Colonic mucosa (tissue), 4 donors: ENCODE data around the gene EMILIN1. TPM values are rescaled to one million over a fixed set of nuclear protein-coding genes. Genes with fewer than 3 reads are reported as not detected.

ENCODE experiments used
- DNase-seq: peaks from one replicate; pipeline ENCODE4 v3.0.0-alpha.2; 2020
- H3K27ac ChIP-seq: fragments of 200-600 bp; one replicate; pipeline ENCODE4 v1.8.0; 2021
- H3K27me3 ChIP-seq: fragments of 200-600 bp; one replicate; pipeline ENCODE4 v1.8.0; 2021
- H3K36me3 ChIP-seq: fragments of 200-600 bp; one replicate; pipeline ENCODE4 v1.8.0; 2021
- H3K4me1 ChIP-seq: fragments of 200-600 bp; one replicate; pipeline ENCODE4 v1.8.0; 2021; ENCODE audit warnings: mild to moderate bottlenecking
- H3K4me3 ChIP-seq: fragments of 200-600 bp; one replicate; pipeline ENCODE4 v1.8.0; 2021
- H3K9ac ChIP-seq, 2 donors: one replicate each; pipeline ENCODE4 v1.7.0; 2013; ENCODE audit warnings: control low read depth in 2 of 2, low read depth in 2 of 2, low read length in 2 of 2
- H3K9me3 ChIP-seq: fragments of 200-600 bp; one replicate; pipeline ENCODE4 v1.8.0; 2021
- CTCF ChIP-seq: fragments of 200-600 bp; IDR thresholded peaks from one replicate; pipeline ENCODE4 v1.8.0; 2022; ENCODE audit warnings: antibody characterized with exemption, mild to moderate bottlenecking
- intact Hi-C: fragments of 100-400 bp; cut with DNase I; formaldehyde crosslinking; loops from one replicate; pipeline ENCODE4 v1.14.1; 2022
- total RNA-seq, 2 donors: library from RNA; stranded (reverse); fragmentation: NEBNext Ultra II Directional in 1 of 2; extraction: Animal tissue kit (Norgen Biotek cat#: 25700) in 1 of 2; gene quantifications; one replicate each; pipeline ENCODE4 v1.2.1, GENCODE V29; 2021
- donor health status: healthy.
- donor health status: DM: no; HTN: no; CAD: no.
- donor health status: DM: no; HTN: no; CAD: no.

Gene EMILIN1
- total RNA-seq, 2 donors from 2014 or later, result 20.2 to 43.0 TPM

DNA sequence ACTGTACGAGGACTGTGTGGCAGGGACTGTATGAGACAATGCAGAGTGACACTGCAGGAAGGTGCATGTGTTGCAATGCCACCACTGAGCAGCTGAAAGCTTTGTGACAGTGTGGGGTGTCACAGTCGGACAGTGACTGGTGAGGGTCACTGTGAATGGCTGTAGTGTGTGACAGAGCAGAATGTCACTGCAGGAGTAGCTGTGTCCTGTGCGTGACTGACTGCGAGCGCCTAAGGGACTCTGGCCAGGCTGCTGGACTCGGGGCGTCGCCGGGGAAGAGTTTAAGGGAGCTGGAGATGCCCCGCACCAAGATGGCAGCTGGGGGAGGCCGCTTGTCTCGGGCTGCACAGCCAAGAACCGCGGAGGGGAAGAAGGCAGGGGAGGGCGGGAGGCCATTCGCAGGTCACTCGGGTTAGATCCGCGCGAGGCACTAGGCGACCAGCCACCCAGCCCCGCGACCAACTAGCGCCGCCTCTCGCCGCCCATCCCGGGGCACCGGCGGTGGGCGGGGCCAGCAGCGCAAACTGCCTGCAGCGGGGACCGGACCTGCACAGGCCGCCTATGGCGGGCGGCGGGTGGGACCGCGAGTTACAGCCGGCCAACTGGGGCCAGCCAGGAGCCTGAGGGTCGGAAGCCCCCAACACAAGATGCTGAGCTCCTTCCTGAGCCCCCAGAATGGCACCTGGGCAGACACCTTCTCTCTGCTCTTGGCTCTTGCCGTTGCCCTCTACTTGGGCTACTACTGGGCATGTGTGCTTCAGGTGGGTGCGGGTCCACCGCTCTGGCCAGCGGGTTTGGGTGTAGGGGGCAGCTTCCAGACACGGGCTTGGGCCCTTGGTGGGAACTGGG is 45.1 kb downstream of the EMILIN1 start, which contains the start of gene ABHD1:
Gene ABHD1 (plus strand): TSS at position 514 of the 849 bp plus-strand sequence. CDS start 134 bp downstream, at position 648.
- TF ChIP-seq CTCF, result no peak
- Histone ChIP-seq H3K27me3 (peaks cover 10% of the 10 kb centered on the region), H3K9me3 (no peaks in the 10 kb centered on the region), H3K4me3 (peak within 1 kb of the TSS; percentile 56), H3K9ac (peak within 1 kb of the TSS; percentile 64 to 67), H3K36me3 (no peaks in the 10 kb centered on the region), H3K27ac (no peak within 1 kb of the TSS), H3K4me1 (no peaks in the 10 kb centered on the region)
- intact Hi-C loops, result no loop called here
- peak; percentile 74 for DNase-seq

DNA sequence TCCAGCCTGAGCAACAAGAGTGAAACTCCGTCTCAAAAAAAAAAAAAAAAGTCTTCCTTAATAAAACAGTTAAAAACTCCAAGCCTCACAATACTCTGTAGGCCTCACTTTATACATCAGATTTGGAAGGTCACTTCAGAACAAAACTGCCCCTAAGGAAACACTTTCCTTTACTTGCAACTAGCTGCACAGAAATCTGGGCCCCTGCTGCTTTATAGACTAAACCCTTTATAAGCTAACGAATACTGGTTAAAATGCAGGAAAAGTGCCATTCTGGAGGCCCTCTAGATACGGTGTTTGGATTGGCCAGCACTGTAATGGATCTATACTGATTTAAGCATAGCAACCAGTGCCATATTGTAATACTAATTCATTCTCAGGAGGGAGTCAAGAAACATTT is 46.7 kb downstream of the EMILIN1 start:
- Histone ChIP-seq H3K27ac (no peak overlapping the region), H3K9me3 (no peaks in the 10 kb centered on the region), H3K4me3 (no peak overlapping the region), H3K36me3 (no peaks in the 10 kb centered on the region), H3K4me1 (no peaks in the 10 kb centered on the region), H3K9ac (no peak overlapping the region), H3K27me3 (no peaks in the 10 kb centered on the region)
- TF ChIP-seq CTCF, result no peak
- no peak for DNase-seq
- intact Hi-C loops, result no loop called here

GRCh38 chr2:27126252-27126710 is 47.9 kb downstream of the EMILIN1 start:
- no peaks in the 10 kb centered on the region for H3K27me3 ChIP-seq
- TF ChIP-seq CTCF, result no peak
- H3K4me1 ChIP-seq, result no peaks in the 10 kb centered on the region
- intact Hi-C loops, result no loop called here
- no peaks in the 10 kb centered on the region for H3K36me3 ChIP-seq
- no peak for DNase-seq
- H3K9ac ChIP-seq, result no peak overlapping the region
- H3K4me3 ChIP-seq, result no peak overlapping the region
- no peaks in the 10 kb centered on the region for H3K9me3 ChIP-seq
- no peak overlapping the region for H3K27ac ChIP-seq

DNA sequence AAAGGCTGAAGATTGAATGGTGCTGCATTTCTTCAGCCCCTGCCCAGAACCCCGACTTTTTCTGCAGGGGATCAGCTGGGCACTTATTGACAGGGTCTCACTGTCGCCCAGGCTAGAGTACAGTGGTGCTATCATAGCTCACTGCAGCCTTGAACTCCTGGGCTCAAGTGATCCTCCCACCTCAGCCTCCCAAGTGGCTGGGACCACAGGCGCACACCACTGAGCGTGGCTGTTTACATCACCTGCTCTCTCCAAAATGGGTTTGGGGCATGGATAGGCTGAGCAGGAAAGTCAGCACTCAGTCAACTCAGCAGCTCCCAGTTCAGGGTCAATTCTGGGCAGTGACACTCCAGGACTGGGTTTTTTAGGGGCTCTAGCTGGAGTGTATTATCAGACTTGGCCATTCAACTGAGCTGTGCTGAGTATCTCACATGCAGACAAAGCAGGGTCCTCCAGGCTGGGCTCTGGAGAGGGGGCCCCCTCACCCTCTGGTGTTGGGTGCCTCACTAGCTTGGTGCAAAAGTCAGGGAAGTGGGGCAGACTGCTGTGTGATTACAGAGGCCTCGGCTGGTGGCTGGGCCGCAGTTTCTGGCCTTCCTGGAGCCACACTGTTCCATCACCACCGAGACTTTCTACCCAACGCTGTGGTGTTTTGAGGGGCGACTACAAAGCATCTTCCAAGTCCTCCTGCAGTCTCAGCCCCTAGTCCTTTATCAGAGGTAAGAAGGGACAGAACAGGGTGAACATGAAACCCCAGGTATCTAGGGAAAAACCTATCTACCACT is 49.7 kb downstream of the EMILIN1 start:
- Histone ChIP-seq H3K9ac (no peak overlapping the region), H3K9me3 (no peaks in the 10 kb centered on the region), H3K27me3 (no peaks in the 10 kb centered on the region), H3K4me3 (no peak overlapping the region), H3K27ac (no peak overlapping the region), H3K36me3 (no peaks in the 10 kb centered on the region), H3K4me1 (no peaks in the 10 kb centered on the region)
- TF ChIP-seq CTCF, result no peak
- intact Hi-C loops, result no loop called here
- DNase-seq, result no peak

DNA sequence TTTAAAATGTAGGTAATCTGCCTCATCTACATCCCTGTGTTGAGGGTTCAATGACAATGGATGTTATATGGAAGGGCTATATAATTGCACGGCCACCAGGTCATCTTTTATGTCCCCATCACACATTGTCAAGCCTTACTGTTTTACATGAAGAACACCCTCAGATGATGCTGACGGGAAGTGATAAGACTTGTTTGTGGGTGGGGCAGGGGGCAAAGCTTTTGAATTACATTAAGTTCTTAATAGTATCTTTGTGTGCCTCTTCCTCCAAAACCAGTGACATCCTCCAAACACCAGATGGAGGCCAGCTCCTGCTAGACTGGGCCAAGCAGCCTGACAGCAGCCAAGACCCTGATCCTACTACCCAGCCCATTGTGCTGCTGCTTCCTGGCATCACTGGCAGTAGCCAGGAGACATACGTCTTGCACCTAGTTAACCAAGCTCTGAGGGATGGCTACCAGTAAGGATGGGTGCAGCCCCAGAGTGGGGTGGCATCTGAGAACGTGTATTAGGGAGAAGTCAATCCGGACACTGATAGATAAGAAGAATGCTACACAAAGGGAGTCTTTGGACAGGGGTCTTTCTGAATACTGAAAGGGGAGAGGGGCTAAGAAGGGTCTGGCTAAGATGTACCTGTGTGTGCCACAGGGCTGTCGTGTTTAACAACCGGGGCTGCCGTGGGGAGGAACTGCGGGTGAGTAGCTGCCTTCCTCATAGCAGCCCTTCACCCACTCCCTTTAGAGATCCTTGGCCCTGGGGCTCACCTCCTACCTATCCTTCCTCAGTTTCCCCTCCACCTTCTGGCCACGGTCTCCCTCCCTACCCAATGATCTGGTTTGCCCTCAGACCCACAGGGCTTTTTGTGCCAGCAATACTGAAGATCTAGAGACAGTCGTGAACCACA is 50.5 kb downstream of the EMILIN1 start:
- no peak for TF ChIP-seq CTCF
- H3K27me3 ChIP-seq, result no peaks in the 10 kb centered on the region
- DNase-seq, result no peak
- no peak overlapping the region for H3K4me3 ChIP-seq
- intact Hi-C loops, result no loop called here
- no peaks in the 10 kb centered on the region for H3K4me1 ChIP-seq
- H3K36me3 ChIP-seq, result no peaks in the 10 kb centered on the region
- no peak overlapping the region for H3K9ac ChIP-seq
- H3K9me3 ChIP-seq, result no peaks in the 10 kb centered on the region
- no peak overlapping the region for H3K27ac ChIP-seq
